GM19395 (cell line): Measurements from ENCODE around the gene PMP22.

ENCODE experiments used
- ATAC-seq: cut with Tn5 transposase; IDR thresholded peaks from one replicate; pipeline ENCODE4 v1.9.1; 2021; ENCODE audit warnings: mild to moderate bottlenecking, moderate library complexity; ENCODE audit not compliant: unreplicated experiment

Gene PMP22

DNA sequence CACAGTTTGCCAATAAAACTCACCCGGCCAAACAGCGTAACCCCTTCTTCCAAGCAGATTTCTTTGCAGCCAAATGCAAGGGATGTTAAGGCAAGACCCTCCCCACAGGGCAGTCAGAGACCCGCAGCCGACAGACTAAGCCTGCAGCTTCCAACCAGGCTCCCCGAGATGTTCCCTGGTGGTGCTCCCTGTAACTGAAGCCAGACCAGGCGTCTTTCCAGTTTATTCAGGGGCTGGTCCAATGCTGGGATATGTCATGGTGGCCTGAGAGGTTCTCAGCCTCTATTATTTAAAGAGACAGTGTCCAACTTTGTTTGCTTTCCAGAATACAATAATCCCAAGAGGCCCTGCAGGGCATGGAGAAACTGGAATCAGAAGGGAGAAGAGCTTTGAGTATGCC is at the start of gene PMP22:
Gene PMP22 (minus strand): TSS at position 196 of the 400 bp plus-strand sequence. CDS start 4,599 bp downstream, outside the sequence.
- ATAC-seq: no peak

- ATAC-seq: no peak
These were observed 46.9 kb upstream of the PMP22 start for GRCh38 chr17:15311996-15312395.

GRCh38 chr17:15309793-15310192 is 44.7 kb upstream of the PMP22 start:
- ATAC-seq: no peak

DNA sequence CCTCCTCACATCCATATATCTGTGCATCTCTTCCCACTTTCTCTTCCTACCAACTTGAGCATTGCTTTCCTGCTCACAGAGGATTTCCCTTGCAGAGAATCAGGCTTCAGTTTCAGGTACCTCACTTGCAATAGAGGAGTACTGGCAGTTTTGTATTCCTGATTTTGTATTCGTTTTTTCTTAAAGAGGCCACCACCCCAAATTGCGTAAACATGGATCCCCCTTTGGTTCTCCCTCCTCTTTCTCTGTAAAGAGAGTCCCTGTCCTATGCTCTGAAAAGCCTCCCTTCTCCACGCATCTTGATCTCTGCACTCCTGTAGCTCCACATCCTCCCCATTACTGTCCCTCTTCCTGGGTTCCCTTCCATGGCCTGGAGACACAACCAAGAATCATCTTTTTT is 44.1 kb upstream of the PMP22 start:
- no peak for ATAC-seq

DNA sequence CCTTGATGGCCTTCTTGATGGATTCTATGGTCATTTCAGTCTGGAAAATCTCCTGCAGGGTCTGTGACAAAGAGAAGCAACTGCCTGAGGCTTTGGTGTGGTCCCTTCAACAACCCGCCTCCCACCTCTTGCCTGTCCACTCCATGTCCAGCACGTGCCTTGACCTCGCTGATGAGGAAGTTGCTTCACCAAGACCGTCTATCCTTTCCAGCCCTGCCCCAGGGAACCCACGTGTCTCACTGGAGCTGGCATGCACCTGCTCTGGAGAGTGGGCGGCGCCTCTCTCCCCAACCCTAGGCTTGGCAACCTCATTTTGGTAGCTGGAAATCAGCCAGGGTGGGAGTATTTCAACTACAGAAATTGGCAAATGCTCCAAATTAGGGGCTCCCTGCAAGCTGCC is 43.6 kb upstream of the PMP22 start:
- ATAC-seq: no peak

- ATAC-seq: no peak
These were observed 42.6 kb upstream of the PMP22 start for GRCh38 chr17:15307710-15308111.

GRCh38 chr17:15303851-15304250 is 38.7 kb upstream of the PMP22 start:
- ATAC-seq: no peak

- no peak for ATAC-seq
These were observed 38.1 kb upstream of the PMP22 start for GRCh38 chr17:15303268-15303667.

DNA sequence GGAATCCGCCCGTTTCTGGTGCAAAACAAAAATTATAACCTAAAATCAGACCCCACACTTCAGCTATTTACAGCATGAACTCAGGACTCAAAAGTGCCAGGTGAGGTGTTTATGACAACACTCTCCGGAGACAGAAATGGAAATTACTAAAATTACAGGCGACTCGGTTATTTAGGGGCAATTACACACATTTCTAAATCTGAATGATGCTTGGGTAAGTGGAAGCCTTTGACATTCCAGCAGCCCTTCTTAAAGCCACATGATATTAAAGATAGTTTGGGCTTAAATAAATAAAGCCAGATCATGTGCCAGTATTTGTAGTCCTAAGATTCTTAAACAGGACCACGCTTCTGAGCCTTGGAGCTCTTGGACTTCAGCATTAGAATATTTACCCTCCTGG is 36.7 kb upstream of the PMP22 start:
- ATAC-seq: no peak

DNA sequence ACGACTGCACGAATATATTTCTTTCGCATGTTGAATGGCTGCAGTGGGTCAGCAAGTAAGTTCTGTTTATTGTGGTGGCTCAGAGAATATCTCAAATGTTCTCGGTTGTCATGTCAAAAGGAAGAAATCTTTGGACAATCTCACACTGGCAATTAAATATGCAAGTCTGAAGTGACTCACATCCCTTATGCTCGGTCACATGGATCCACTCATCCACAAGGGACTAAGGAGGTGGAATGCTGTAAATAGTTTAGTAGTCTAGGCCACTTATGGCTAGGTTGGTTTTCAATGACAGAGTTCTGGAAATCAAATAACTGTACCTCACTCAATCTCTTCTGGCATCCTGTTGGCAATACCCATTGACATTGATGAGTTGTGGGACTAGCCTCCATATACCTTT is 33.0 kb upstream of the PMP22 start:
- ATAC-seq: no peak

GRCh38 chr17:15293558-15293957 is 28.4 kb upstream of the PMP22 start:
- no peak for ATAC-seq

DNA sequence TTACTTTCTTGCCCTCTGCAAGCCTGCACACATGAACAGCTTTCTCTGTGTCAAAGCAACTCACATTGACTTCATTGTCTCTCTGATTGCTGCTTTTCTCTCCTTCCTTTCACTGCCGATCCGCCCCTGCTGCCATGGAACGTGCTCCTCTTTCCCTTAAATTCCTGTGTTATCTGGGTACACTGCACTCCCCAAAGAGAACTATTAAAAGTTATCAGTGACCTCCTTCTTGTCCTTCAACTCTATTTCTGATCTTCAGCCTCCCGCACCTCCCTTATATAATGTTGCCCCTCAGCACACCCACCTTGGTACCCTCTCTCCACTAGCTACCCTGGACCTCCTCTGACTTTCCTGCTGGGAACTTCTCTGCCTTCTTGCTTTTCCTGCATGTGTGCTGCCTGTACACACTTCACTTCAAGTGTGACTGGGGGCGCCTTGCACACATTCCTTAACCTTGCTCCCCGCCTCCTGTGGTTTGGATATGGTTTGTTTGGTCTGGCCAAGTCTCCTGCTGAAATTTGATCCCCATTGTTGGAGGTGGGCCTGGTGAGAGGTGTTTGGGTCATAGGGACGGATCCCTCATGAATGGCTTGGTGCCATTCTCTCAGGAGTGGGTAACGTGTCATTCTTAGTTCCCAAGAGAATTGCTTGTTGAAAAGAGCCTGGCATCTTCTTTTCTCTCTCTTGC is 26.7 kb upstream of the PMP22 start:
- ATAC-seq: no peak

DNA sequence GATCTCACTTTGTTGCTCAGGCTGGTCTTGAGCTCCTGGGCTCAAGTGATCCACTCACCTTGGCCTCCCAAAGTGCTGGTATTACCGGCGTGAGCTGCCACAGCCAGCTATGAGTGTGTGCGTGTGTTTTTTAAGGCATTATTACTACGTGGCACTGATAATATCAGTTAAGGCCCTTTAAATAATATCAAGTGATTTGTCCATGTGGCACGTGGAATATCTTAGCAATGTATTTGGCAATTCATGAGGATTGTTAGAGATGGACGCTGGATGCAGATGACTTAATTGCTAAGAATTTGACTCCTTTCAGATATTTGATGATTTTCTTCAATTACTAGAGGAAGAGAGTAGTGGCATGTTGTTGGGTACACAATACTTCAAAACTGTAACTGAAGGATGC is 25.5 kb upstream of the PMP22 start:
- no peak for ATAC-seq

- ATAC-seq: no peak
These were observed 24.4 kb upstream of the PMP22 start for GRCh38 chr17:15289285-15290183.

GRCh38 chr17:15288859-15289258 is 23.7 kb upstream of the PMP22 start:
- no peak for ATAC-seq

DNA sequence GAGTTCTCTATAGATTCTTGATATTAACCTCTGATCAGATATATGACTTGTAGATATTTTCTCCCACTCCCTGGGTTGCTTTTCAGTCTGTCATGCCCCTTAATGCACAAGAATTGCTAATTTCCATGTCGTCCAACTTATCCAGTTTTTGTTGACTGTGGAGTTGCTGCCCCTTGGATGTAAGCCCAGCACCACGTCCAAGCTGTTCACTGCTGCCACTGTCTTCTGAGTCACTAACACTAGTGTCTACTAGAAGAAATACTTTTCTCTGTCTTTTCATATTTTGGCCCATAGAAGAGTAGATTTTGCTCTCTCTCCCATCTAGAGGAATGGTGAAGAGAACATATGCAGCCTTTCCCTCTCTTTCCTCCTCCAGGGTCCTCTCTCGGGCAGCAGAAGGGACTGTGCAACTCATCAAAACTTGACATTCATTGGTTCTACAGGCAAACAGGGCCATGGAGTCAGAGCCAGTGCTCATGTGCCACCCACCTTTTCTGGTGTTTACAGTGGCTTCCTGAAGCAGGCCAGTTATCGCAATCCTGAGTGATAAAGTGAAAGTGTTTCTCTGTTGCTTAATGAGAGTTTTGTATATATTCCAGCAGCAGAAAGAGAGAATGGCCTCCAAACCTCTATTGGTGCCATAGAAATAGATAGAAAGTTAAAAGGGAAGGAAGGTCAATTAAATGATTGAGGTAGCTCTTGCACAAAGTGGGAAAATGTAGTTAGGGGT is 22.6 kb upstream of the PMP22 start:
- no peak for ATAC-seq

GRCh38 chr17:15285466-15285865 is 20.3 kb upstream of the PMP22 start:
- ATAC-seq: no peak

- ATAC-seq: no peak
These were observed 19.4 kb upstream of the PMP22 start for GRCh38 chr17:15284537-15284936.

- ATAC-seq: no peak
These were observed 19.0 kb upstream of the PMP22 start for GRCh38 chr17:15284107-15284506.

DNA sequence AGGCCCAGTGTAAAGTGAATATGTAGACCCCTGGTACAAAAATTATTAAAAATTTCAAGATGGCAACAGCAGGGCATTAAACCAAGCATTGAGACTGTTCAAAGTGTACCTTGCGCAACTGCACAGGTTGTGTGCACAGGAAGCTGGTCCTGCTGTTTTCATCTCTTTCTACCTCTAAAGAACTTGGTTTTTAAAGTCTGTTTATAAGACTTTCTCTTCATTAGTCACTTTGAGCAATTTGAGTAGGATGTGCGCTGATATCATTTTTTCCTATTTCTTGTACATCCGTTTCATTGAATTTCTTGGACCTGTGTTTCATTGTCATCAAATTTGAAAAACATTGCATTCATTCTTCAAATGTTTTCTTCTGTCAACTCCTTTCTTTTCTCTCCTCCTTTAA is 16.8 kb upstream of the PMP22 start:
- no peak for ATAC-seq

DNA sequence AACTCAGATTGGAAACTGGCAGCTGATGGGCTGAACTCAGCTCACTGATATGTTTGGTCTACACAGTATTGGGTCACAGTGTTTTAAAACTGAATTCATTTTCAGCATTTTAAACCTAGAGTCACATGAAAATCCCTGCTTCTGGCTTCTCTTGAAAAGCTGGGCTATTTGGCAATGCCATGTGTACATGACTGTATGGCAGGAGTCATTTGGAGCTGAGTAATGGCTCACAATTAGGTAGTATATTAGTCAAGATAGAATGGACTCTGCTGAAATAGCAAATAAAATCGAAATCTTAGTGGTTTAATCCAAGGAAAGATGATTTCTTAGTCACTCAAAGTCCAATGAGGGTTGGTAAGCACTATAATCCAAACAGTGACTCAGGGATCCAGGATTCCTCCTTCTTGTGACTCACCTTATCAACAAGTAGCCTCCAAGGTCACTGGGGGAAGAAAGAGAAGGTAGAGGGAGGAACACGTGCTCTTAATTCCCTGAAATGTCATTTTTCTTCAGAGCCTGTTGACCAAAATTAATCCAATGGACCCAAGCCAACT is 13.9 kb upstream of the PMP22 start:
- no peak for ATAC-seq
